GM23338 (cell line): Measurements from ENCODE around the gene ZBTB18.

Experiments
- CREB1 ChIP-seq: fragments of 250-450 bp; sonication (Bioruptor Pico); IDR thresholded peaks from 2 replicates; pipeline ENCODE4 v1.5.0; 2020; ENCODE audit warnings: low read depth, mild to moderate bottlenecking, moderate library complexity
- EZH2 ChIP-seq: fragments of 200-600 bp; sonication (generic); IDR thresholded peaks from one replicate; pipeline ENCODE4 v1.8.0; 2017; ENCODE audit warnings: antibody characterized with exemption, mild to moderate bottlenecking, low read depth; ENCODE audit not compliant: unreplicated experiment
- EZH2phosphoT487 ChIP-seq: fragments of 200-600 bp; sonication (generic); IDR thresholded peaks from one replicate; pipeline ENCODE4 v1.8.1; 2018; ENCODE audit warnings: antibody characterized with exemption; ENCODE audit not compliant: unreplicated experiment
- JUNB ChIP-seq: IDR thresholded peaks from one replicate; pipeline ENCODE4 v1.6.1; 2016; ENCODE audit warnings: antibody characterized with exemption; ENCODE audit not compliant: unreplicated experiment
- NANOG ChIP-seq: IDR thresholded peaks from 2 replicates; pipeline ENCODE4 v1.6.1; 2016; ENCODE audit warnings: antibody characterized with exemption, borderline replicate concordance
- POLR2AphosphoS5 ChIP-seq: IDR thresholded peaks from 2 replicates; pipeline ENCODE4 v1.6.1; 2016; ENCODE audit warnings: antibody characterized with exemption, low read depth
- STAT1 ChIP-seq: IDR thresholded peaks from one replicate; pipeline ENCODE4 v1.6.1; 2016; ENCODE audit warnings: antibody characterized with exemption; ENCODE audit not compliant: unreplicated experiment
- ZNF331 ChIP-seq: fragments of 250-450 bp; sonication (Bioruptor Pico); IDR thresholded peaks from 2 replicates; pipeline ENCODE4 v1.5.0; 2020; ENCODE audit warnings: low read depth, mild to moderate bottlenecking, moderate library complexity
- TF ChIP-seq, protein P1 (sequence below), 2 experiments: fragments of 200-600 bp in 1 of 2; sonication (generic) in 1 of 2; conservative IDR thresholded peaks; 2 replicates each; pipeline versions ENCODE4 v1.5.1 to v1.6.1; 2016 to 2017; ENCODE audit warnings: antibody characterized with exemption in 2 of 2, low read depth in 2 of 2, mild to moderate bottlenecking in 2 of 2, moderate library complexity in 1 of 2
- TF ChIP-seq, protein P2 (sequence below): IDR thresholded peaks from one replicate; pipeline ENCODE4 v1.6.1; 2018; ENCODE audit warnings: antibody characterized with exemption; ENCODE audit not compliant: unreplicated experiment
- TF ChIP-seq, protein P3 (sequence below): IDR thresholded peaks from 2 replicates; pipeline ENCODE4 v1.6.1; 2016; ENCODE audit warnings: antibody characterized with exemption

DNA sequence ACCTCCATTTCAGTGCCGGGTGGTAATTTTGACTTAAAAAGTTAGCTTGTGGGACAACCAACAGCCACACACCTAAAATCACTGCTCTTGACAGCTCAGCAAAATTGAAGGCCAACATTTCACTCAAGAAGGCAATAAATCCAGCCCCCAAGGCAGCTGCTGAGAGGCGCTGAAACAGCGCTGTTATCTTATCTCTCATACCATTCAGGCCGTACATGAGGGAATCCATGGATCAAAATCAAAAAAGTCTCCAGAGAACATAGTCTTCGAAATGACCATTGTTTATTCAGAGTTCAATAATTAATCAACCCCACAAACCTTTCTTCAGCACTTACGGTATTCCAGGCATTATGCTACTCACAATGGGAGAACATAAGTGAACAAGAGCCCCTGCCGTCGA is 38.5 kb downstream of the ZBTB18 start:
- TF ChIP-seq, protein P1, sequence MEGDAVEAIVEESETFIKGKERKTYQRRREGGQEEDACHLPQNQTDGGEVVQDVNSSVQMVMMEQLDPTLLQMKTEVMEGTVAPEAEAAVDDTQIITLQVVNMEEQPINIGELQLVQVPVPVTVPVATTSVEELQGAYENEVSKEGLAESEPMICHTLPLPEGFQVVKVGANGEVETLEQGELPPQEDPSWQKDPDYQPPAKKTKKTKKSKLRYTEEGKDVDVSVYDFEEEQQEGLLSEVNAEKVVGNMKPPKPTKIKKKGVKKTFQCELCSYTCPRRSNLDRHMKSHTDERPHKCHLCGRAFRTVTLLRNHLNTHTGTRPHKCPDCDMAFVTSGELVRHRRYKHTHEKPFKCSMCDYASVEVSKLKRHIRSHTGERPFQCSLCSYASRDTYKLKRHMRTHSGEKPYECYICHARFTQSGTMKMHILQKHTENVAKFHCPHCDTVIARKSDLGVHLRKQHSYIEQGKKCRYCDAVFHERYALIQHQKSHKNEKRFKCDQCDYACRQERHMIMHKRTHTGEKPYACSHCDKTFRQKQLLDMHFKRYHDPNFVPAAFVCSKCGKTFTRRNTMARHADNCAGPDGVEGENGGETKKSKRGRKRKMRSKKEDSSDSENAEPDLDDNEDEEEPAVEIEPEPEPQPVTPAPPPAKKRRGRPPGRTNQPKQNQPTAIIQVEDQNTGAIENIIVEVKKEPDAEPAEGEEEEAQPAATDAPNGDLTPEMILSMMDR (conservative IDR thresholded peaks at IDR 0.05; ENCODE audit: low read depth in 2 of 2) = no peak
- no peak for TF ChIP-seq EZH2phosphoT487
- no peak for TF ChIP-seq POLR2AphosphoS5
- TF ChIP-seq, protein P2, sequence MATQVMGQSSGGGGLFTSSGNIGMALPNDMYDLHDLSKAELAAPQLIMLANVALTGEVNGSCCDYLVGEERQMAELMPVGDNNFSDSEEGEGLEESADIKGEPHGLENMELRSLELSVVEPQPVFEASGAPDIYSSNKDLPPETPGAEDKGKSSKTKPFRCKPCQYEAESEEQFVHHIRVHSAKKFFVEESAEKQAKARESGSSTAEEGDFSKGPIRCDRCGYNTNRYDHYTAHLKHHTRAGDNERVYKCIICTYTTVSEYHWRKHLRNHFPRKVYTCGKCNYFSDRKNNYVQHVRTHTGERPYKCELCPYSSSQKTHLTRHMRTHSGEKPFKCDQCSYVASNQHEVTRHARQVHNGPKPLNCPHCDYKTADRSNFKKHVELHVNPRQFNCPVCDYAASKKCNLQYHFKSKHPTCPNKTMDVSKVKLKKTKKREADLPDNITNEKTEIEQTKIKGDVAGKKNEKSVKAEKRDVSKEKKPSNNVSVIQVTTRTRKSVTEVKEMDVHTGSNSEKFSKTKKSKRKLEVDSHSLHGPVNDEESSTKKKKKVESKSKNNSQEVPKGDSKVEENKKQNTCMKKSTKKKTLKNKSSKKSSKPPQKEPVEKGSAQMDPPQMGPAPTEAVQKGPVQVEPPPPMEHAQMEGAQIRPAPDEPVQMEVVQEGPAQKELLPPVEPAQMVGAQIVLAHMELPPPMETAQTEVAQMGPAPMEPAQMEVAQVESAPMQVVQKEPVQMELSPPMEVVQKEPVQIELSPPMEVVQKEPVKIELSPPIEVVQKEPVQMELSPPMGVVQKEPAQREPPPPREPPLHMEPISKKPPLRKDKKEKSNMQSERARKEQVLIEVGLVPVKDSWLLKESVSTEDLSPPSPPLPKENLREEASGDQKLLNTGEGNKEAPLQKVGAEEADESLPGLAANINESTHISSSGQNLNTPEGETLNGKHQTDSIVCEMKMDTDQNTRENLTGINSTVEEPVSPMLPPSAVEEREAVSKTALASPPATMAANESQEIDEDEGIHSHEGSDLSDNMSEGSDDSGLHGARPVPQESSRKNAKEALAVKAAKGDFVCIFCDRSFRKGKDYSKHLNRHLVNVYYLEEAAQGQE = no peak
- TF ChIP-seq CREB1 (CRISPR knock-in tag) = no peak
- TF ChIP-seq EZH2 = no peak
- TF ChIP-seq, protein P3, sequence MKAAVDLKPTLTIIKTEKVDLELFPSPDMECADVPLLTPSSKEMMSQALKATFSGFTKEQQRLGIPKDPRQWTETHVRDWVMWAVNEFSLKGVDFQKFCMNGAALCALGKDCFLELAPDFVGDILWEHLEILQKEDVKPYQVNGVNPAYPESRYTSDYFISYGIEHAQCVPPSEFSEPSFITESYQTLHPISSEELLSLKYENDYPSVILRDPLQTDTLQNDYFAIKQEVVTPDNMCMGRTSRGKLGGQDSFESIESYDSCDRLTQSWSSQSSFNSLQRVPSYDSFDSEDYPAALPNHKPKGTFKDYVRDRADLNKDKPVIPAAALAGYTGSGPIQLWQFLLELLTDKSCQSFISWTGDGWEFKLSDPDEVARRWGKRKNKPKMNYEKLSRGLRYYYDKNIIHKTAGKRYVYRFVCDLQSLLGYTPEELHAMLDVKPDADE = no peak
- no peak for TF ChIP-seq ZNF331 (CRISPR knock-in tag)
- TF ChIP-seq JUNB = no peak
- no peak for TF ChIP-seq NANOG
- TF ChIP-seq STAT1 = no peak
